Naive thymus-derived CD4-positive, alpha-beta T cell (primary cell): ENCODE results near the gene OR2J1. TPM values are rescaled to one million over a fixed set of nuclear protein-coding genes. Genes with fewer than 3 reads are reported as not detected.

Source experiments
- ATAC-seq: fragments of 150-1000 bp; cut with Tn5 transposase; 2 replicates; pipeline ENCODE4 v1.10.0; 2021; ENCODE audit warnings: mild to moderate bottlenecking, moderate library complexity
- CTCF ChIA-PET: fragments of 350-600 bp; sonication (Branson Sonifier 250); formaldehyde crosslinking; loops from one replicate; lab custom pipeline; 2021; ENCODE audit warnings: antibody characterized with exemption; lab: Charles Lee
- POLR2A ChIA-PET: fragments of 350-600 bp; sonication (Branson Sonifier 250); formaldehyde crosslinking; loops from one replicate; lab custom pipeline; 2021; ENCODE audit warnings: antibody characterized with exemption, inconsistent platforms; lab: Charles Lee
- DNase-seq, 9 donors: peaks; one replicate each; pipeline versions ENCODE4 v3.0.0 to v3.0.0-alpha.2; 2020 to 2022; ENCODE audit warnings: mixed read lengths in 1 of 9
- H3K27ac ChIP-seq: one replicate; pipeline ENCODE4 v1.7.0; 2013; ENCODE audit warnings: mild to moderate bottlenecking, low read depth, low read length, moderate library complexity
- H3K27me3 ChIP-seq, 2 donors: one replicate each; pipeline ENCODE4 v1.7.0; 2013; ENCODE audit warnings: low read length in 2 of 2, mild to moderate bottlenecking in 2 of 2, moderate library complexity in 2 of 2; ENCODE audit not compliant: control insufficient read depth in 2 of 2, insufficient read depth in 2 of 2
- H3K36me3 ChIP-seq, 3 experiments: 1 replicate in 2 of 3; 2 replicates in 1 of 3; pipeline ENCODE4 v1.7.0; 2013; ENCODE audit warnings: low read length in 3 of 3, mild to moderate bottlenecking in 3 of 3, moderate library complexity in 1 of 3; ENCODE audit not compliant: insufficient read depth in 3 of 3, control insufficient read depth in 2 of 3
- H3K4me1 ChIP-seq, 2 donors: one replicate each; pipeline ENCODE4 v1.7.0; 2013; ENCODE audit warnings: low read length in 2 of 2, mild to moderate bottlenecking in 2 of 2, moderate library complexity in 1 of 2; ENCODE audit not compliant: control insufficient read depth in 2 of 2, insufficient read depth in 2 of 2
- H3K4me3 ChIP-seq: 2 replicates; pipeline ENCODE4 v1.7.0; 2013; ENCODE audit warnings: mild to moderate bottlenecking, low read length
- H3K9me3 ChIP-seq, 3 experiments: 1 replicate in 2 of 3; 2 replicates in 1 of 3; pipeline ENCODE4 v1.7.0; 2013; ENCODE audit warnings: low read length in 3 of 3; ENCODE audit not compliant: control insufficient read depth in 2 of 3
- H3K27ac Mint-ChIP-seq, 9 donors: one replicate each; pipeline ENCODE4 v1.8.0; 2020 to 2022; ENCODE audit warnings: mixed read lengths in 9 of 9, mild to moderate bottlenecking in 8 of 9, moderate library complexity in 5 of 9, inconsistent platforms in 2 of 9
- H3K27me3 Mint-ChIP-seq, 5 donors: one replicate each; pipeline ENCODE4 v1.8.0; 2021 to 2022; ENCODE audit warnings: mixed read lengths in 5 of 5, mild to moderate bottlenecking in 1 of 5
- H3K36me3 Mint-ChIP-seq, 5 donors: one replicate each; pipeline ENCODE4 v1.8.0; 2020 to 2022; ENCODE audit warnings: mixed read lengths in 5 of 5, mild to moderate bottlenecking in 3 of 5, inconsistent platforms in 1 of 5
- H3K4me1 Mint-ChIP-seq, 7 donors: one replicate each; pipeline ENCODE4 v1.8.0; 2020 to 2022; ENCODE audit warnings: mixed read lengths in 7 of 7, mild to moderate bottlenecking in 3 of 7, inconsistent platforms in 1 of 7
- H3K4me3 Mint-ChIP-seq, 10 donors: one replicate each; pipeline ENCODE4 v1.8.0; 2020 to 2022; ENCODE audit warnings: mild to moderate bottlenecking in 10 of 10, mixed read lengths in 10 of 10, moderate library complexity in 6 of 10, inconsistent platforms in 2 of 10
- H3K9me3 Mint-ChIP-seq, 11 donors: one replicate each; pipeline ENCODE4 v1.8.0; 2020 to 2022; ENCODE audit warnings: mixed read lengths in 11 of 11, mild to moderate bottlenecking in 4 of 11, inconsistent platforms in 1 of 11, moderate library complexity in 1 of 11
- intact Hi-C, 2 donors: fragments of 100-400 bp; cut with micrococcal nuclease; formaldehyde crosslinking; loops; one replicate each; pipeline ENCODE4 v1.15.1; 2023
- polyA plus RNA-seq, 2 donors: library from polyadenylated mRNA; unstranded; fragments of 300-500 nt; fragmentation: Illumina TruSeq; gene quantifications; one replicate each; pipeline ENCODE4 v1.2.3, GENCODE V29; 2021
- total RNA-seq, 6 experiments: library from RNA in 5 of 6; stranded (reverse) in 5 of 6; gene quantifications; 1 replicate in 5 of 6; 2 replicates in 1 of 6; pipeline ENCODE4 v1.2.3 and lab custom pipeline; 2021 to 2026

Gene OR2J1
- total and polyA plus RNA-seq, 7 experiments from 2014 or later: not detected

- H3K4me1 ChIP-seq: no peaks in the 10 kb centered on the region
- intact Hi-C loops: no loop called here
- H3K27ac ChIP-seq: no peak overlapping the region
- no peaks in the 10 kb centered on the region for H3K27me3 ChIP-seq
- Mint-ChIP-seq H3K9me3 (no peaks in the 10 kb centered on the region), H3K27ac (no peak overlapping the region), H3K4me1 (no peaks in the 10 kb centered on the region), H3K36me3 (no peaks in the 10 kb centered on the region), H3K27me3 (peaks cover 11 to 57% (median 36%) of the 10 kb centered on the region in 5 donors), H3K4me3 (no peak overlapping the region)
- ChIA-PET POLR2A (no interaction called here), CTCF (interaction anchor here (0.6 kb wide), 1 partner anchor 83 kb away, joined by 4 read pairs; no protein-coding TSS in a partner anchor)
- H3K4me3 ChIP-seq: no peak overlapping the region
- ATAC-seq: no peak
- no peak for DNase-seq
- H3K9me3 ChIP-seq: no peaks in the 10 kb centered on the region
- no peaks in the 10 kb centered on the region for H3K36me3 ChIP-seq
Measured at GRCh38 chr6:29129326-29130012, 30.2 kb downstream of the OR2J1 start.

GRCh38 chr6:29130644-29131043 lies 31.4 kb downstream of the OR2J1 start:
- CTCF ChIA-PET: no interaction called here
- H3K36me3 Mint-ChIP-seq: no peaks in the 10 kb centered on the region
- peaks cover 15 to 62% (median 45%) of the 10 kb centered on the region in 5 donors for H3K27me3 Mint-ChIP-seq

GRCh38 chr6:29131691-29132090 lies 32.4 kb downstream of the OR2J1 start:
- POLR2A ChIA-PET: no interaction called here
- H3K27ac ChIP-seq: no peak overlapping the region
- ATAC-seq (no peak), DNase-seq (no peak)
- H3K36me3 Mint-ChIP-seq: no peaks in the 10 kb centered on the region
- no peaks in the 10 kb centered on the region for H3K9me3 Mint-ChIP-seq
- CTCF ChIA-PET: no interaction called here
- H3K36me3 ChIP-seq: no peaks in the 10 kb centered on the region
- intact Hi-C loops: no loop called here
- no peak overlapping the region for H3K27ac Mint-ChIP-seq
- H3K4me1 ChIP-seq: no peaks in the 10 kb centered on the region
- H3K27me3 Mint-ChIP-seq: peaks cover 17 to 60% (median 49%) of the 10 kb centered on the region in 5 donors
- no peak overlapping the region for H3K4me3 ChIP-seq
- no peaks in the 10 kb centered on the region for H3K9me3 ChIP-seq
- no peak overlapping the region for H3K4me3 Mint-ChIP-seq
- H3K4me1 Mint-ChIP-seq: no peaks in the 10 kb centered on the region
- H3K27me3 ChIP-seq: no peaks in the 10 kb centered on the region

More at GRCh38 chr6:29130644-29131043, 31.4 kb downstream of the OR2J1 start:
- intact Hi-C loops: no loop called here
- POLR2A ChIA-PET: no interaction called here
- Histone ChIP-seq H3K36me3 (no peaks in the 10 kb centered on the region), H3K9me3 (no peaks in the 10 kb centered on the region), H3K27ac (no peak overlapping the region), H3K4me3 (no peak overlapping the region), H3K27me3 (no peaks in the 10 kb centered on the region), H3K4me1 (no peaks in the 10 kb centered on the region)
- no peaks in the 10 kb centered on the region for H3K9me3 Mint-ChIP-seq
- H3K4me1 Mint-ChIP-seq: no peaks in the 10 kb centered on the region
- no peak overlapping the region for H3K27ac Mint-ChIP-seq
- no peak for ATAC-seq
- H3K4me3 Mint-ChIP-seq: no peak overlapping the region
- no peak for DNase-seq

DNA sequence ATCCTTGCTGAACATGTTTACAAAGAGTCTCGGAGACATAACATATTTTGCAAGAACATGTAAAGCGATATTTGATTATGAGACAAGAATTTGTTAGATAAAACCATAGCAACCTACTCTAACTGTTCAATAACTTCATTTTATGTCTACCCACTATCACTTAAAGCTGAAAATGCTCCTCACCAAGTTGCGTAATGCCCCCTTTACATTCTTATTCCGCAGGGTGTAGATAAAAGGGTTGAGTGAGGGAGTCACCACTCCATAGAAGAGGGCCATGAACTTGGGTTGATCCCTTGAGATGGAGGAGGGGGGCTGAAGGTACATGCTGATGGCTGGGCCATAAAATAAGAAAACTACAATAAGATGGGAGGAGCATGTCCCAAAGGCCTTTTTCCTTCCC lies 38.4 kb downstream of the OR2J1 start:
- no peaks in the 10 kb centered on the region for H3K36me3 Mint-ChIP-seq
- intact Hi-C loops: no loop called here

DNA sequence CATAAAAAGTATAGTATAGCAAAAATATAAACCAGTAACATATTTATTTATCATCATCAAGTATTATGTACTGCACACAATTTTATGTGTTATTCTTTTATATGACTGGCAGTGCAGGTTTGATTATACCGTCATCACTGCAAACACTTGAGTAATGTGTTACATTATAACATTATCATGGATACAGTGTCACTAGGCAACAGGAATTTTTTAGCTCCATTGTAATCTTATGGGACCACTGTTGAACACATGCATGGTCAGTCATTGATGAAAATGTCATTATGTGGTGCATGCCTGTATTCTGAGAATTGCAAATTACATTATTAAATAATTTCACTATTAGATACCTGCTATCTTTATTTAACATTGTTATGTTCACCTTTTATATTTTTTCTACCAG lies 42.3 kb downstream of the OR2J1 start:
- ChIA-PET POLR2A (no interaction called here), CTCF (no interaction called here)
- no peak overlapping the region for H3K27ac ChIP-seq
- no peak overlapping the region for H3K27ac Mint-ChIP-seq
- H3K4me3 Mint-ChIP-seq: no peak overlapping the region
- H3K9me3 Mint-ChIP-seq: peaks cover 0 to 16% (median 3%) of the 10 kb centered on the region in 11 donors
- no peaks in the 10 kb centered on the region for H3K36me3 Mint-ChIP-seq
- no peaks in the 10 kb centered on the region for H3K4me1 ChIP-seq
- DNase-seq (no peak), ATAC-seq (no peak)
- H3K4me3 ChIP-seq: no peak overlapping the region
- intact Hi-C loops: no loop called here
- no peaks in the 10 kb centered on the region for H3K36me3 ChIP-seq
- no peaks in the 10 kb centered on the region for H3K4me1 Mint-ChIP-seq
- no peaks in the 10 kb centered on the region for H3K27me3 ChIP-seq
- H3K27me3 Mint-ChIP-seq: peaks cover 0 to 40% (median 27%) of the 10 kb centered on the region in 5 donors
- H3K9me3 ChIP-seq: peaks cover 0 to 4% (median 0%) of the 10 kb centered on the region in 3 experiments

More for the DNA sequence above, 38.4 kb downstream of the OR2J1 start:
- no peak overlapping the region for H3K4me3 ChIP-seq
- CTCF ChIA-PET: no interaction called here
- ATAC-seq (no peak), DNase-seq (no peak)
- Mint-ChIP-seq H3K4me1 (no peaks in the 10 kb centered on the region), H3K27me3 (peaks cover 12 to 44% (median 34%) of the 10 kb centered on the region in 5 donors), H3K27ac (no peak overlapping the region), H3K4me3 (no peak overlapping the region), H3K9me3 (peaks cover 0 to 6% (median 0%) of the 10 kb centered on the region in 11 donors)
- H3K27ac ChIP-seq: no peak overlapping the region
- POLR2A ChIA-PET: no interaction called here
- no peaks in the 10 kb centered on the region for H3K9me3 ChIP-seq
- no peaks in the 10 kb centered on the region for H3K4me1 ChIP-seq
- no peaks in the 10 kb centered on the region for H3K36me3 ChIP-seq
- no peaks in the 10 kb centered on the region for H3K27me3 ChIP-seq

- ChIA-PET POLR2A (no interaction called here), CTCF (no interaction called here)
- ATAC-seq (no peak), DNase-seq (no peak)
- Mint-ChIP-seq H3K4me1 (no peaks in the 10 kb centered on the region), H3K9me3 (peaks cover 0 to 19% (median 3%) of the 10 kb centered on the region in 11 donors), H3K27ac (no peak overlapping the region), H3K4me3 (no peak overlapping the region), H3K27me3 (peaks cover 0 to 44% (median 29%) of the 10 kb centered on the region in 5 donors), H3K36me3 (no peaks in the 10 kb centered on the region)
- peaks cover 0 to 4% (median 0%) of the 10 kb centered on the region in 3 experiments for H3K9me3 ChIP-seq
- H3K27ac ChIP-seq: no peak overlapping the region
- no peaks in the 10 kb centered on the region for H3K36me3 ChIP-seq
- intact Hi-C loops: no loop called here
- no peak overlapping the region for H3K4me3 ChIP-seq
- H3K27me3 ChIP-seq: no peaks in the 10 kb centered on the region
- no peaks in the 10 kb centered on the region for H3K4me1 ChIP-seq
Measured at GRCh38 chr6:29142309-29142708, 43.0 kb downstream of the OR2J1 start.

- H3K27ac Mint-ChIP-seq: no peak overlapping the region
- ChIA-PET CTCF (no interaction called here), POLR2A (no interaction called here)
- H3K4me3 Mint-ChIP-seq: no peak overlapping the region
- no peak overlapping the region for H3K4me3 ChIP-seq
- DNase-seq (no peak), ATAC-seq (no peak)
- H3K9me3 Mint-ChIP-seq: peaks cover 2 to 38% (median 11%) of the 10 kb centered on the region in 11 donors
- H3K9me3 ChIP-seq: peaks cover 0 to 4% (median 0%) of the 10 kb centered on the region in 3 experiments
- no peaks in the 10 kb centered on the region for H3K36me3 ChIP-seq
- H3K36me3 Mint-ChIP-seq: peaks cover 0 to 5% (median 0%) of the 10 kb centered on the region in 5 donors
- intact Hi-C loops: no loop called here
- H3K4me1 ChIP-seq: no peaks in the 10 kb centered on the region
- peaks cover 4 to 58% (median 37%) of the 10 kb centered on the region in 5 donors for H3K27me3 Mint-ChIP-seq
- H3K27ac ChIP-seq: no peak overlapping the region
- H3K4me1 Mint-ChIP-seq: no peaks in the 10 kb centered on the region
- H3K27me3 ChIP-seq: no peaks in the 10 kb centered on the region
Measured at GRCh38 chr6:29146179-29146578, 46.9 kb downstream of the OR2J1 start.
